HL-60 (cell line): ENCODE measurements around the gene RAB12.

Experiments
- DNase-seq, 2 experiments: peaks; one replicate each; pipeline ENCODE4 v3.0.0-alpha.2; 2010 to 2020; ENCODE audit warnings: low read depth in 1 of 2, low spot score in 1 of 2
- H3K27ac ChIP-seq: fragments of 250-450 bp; sonication (Bioruptor Pico); replicated peaks from 2 replicates; pipeline ENCODE4 v1.5.1; 2020; ENCODE audit warnings: mild to moderate bottlenecking, moderate library complexity
- H3K27me3 ChIP-seq: fragments of 250-450 bp; sonication (Bioruptor Pico); 2 replicates; pipeline ENCODE4 v1.5.1; 2021; ENCODE audit warnings: mild to moderate bottlenecking, moderate library complexity; ENCODE audit not compliant: insufficient read depth, poor library complexity, severe bottlenecking
- H3K4me3 ChIP-seq: replicated peaks from 2 replicates; pipeline ENCODE4 v1.5.1; 2011; ENCODE audit warnings: mild to moderate bottlenecking, control low read depth, low read length; ENCODE audit not compliant: insufficient read depth
- GABPA ChIP-seq: IDR thresholded peaks from 2 replicates; pipeline ENCODE4 v1.6.1; 2012; ENCODE audit warnings: low read depth
- POLR2AphosphoS5 ChIP-seq: IDR thresholded peaks from 2 replicates; pipeline ENCODE4 v1.6.1; 2012; ENCODE audit warnings: low read depth
- SPI1 ChIP-seq: IDR thresholded peaks from 2 replicates; pipeline ENCODE4 v1.6.1; 2012; ENCODE audit warnings: low read depth, mild to moderate bottlenecking, borderline replicate concordance
- long read RNA-seq: library from polyadenylated mRNA; unstranded; transcript quantifications from one replicate; pipeline ENCODE4 v2.0.0, GENCODE V29; 2020
- TF ChIP-seq, protein P1 (sequence below): IDR thresholded peaks from one replicate; pipeline ENCODE4 v1.5.1; 2011; ENCODE audit warnings: low read length, control low read depth, inconsistent platforms; ENCODE audit not compliant: insufficient read depth
- TF ChIP-seq, protein P2 (sequence below): IDR thresholded peaks from 2 replicates; pipeline ENCODE4 v1.6.1; 2012; ENCODE audit warnings: low read depth; ENCODE audit not compliant: insufficient replicate concordance

Gene RAB12, protein sequence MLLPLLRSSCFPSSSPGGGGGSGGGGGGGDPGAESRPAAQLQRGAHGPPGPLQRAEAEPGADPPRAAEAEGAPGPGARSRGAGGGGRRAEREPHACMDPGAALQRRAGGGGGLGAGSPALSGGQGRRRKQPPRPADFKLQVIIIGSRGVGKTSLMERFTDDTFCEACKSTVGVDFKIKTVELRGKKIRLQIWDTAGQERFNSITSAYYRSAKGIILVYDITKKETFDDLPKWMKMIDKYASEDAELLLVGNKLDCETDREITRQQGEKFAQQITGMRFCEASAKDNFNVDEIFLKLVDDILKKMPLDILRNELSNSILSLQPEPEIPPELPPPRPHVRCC
- long read RNA-seq, partial matches to known transcripts, result 0 of 1 reads
- long read RNA-seq, other reads (novel, unspliced or antisense), result 1 of 1 reads

DNA sequence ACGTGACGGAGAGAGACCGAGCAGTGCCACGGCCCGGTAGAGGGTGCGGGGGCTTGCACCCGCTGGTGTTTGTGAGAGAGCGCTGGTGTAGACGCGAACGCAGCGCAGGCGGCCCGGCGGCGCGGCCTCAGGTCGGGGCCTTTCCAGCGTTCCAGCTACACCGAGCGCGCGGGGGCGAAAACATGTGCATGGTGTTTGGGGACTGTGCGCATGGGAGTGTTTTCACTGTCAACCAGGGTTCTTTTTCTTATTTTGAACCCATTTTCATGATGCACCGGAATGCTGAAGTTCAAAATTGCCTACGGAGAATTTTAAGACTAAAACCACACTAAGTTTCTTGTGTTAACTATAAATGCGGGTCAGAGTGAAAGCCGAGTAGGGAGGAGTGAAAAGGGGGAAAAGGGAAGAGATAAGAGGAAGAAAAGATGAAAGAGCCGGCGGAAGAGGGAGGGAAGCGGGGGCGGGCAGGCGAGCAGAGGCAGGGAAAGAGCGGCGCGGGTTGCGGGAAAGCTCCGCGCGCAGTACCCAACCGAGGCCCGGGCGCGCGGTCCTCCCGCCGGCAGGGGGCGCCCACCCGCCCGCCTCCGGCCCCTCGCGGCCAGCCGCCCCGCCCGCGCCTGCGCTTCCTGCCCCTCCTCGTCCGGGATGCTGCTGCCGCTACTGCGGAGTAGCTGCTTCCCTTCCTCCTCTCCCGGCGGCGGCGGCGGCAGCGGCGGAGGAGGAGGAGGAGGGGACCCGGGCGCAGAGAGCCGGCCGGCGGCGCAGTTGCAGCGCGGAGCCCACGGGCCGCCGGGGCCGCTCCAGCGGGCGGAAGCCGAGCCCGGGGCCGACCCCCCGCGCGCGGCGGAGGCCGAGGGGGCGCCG, at the start of gene RAB12:
TSS of gene RAB12 (plus strand) at position 643 of the 864 bp plus-strand sequence. CDS start at position 646, 3 bp downstream.
- peak; percentile 77 to 89 for DNase-seq
- TF ChIP-seq, protein P1, sequence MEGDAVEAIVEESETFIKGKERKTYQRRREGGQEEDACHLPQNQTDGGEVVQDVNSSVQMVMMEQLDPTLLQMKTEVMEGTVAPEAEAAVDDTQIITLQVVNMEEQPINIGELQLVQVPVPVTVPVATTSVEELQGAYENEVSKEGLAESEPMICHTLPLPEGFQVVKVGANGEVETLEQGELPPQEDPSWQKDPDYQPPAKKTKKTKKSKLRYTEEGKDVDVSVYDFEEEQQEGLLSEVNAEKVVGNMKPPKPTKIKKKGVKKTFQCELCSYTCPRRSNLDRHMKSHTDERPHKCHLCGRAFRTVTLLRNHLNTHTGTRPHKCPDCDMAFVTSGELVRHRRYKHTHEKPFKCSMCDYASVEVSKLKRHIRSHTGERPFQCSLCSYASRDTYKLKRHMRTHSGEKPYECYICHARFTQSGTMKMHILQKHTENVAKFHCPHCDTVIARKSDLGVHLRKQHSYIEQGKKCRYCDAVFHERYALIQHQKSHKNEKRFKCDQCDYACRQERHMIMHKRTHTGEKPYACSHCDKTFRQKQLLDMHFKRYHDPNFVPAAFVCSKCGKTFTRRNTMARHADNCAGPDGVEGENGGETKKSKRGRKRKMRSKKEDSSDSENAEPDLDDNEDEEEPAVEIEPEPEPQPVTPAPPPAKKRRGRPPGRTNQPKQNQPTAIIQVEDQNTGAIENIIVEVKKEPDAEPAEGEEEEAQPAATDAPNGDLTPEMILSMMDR, result no peak
- peak; percentile 65; the same call in 1 of the 2 replicates for TF ChIP-seq GABPA
- TF ChIP-seq SPI1, result peak; percentile 32; the same call in 1 of the 2 replicates
- peak; percentile 62; the same call in 1 of the 2 replicates for TF ChIP-seq POLR2AphosphoS5
- TF ChIP-seq, protein P2, sequence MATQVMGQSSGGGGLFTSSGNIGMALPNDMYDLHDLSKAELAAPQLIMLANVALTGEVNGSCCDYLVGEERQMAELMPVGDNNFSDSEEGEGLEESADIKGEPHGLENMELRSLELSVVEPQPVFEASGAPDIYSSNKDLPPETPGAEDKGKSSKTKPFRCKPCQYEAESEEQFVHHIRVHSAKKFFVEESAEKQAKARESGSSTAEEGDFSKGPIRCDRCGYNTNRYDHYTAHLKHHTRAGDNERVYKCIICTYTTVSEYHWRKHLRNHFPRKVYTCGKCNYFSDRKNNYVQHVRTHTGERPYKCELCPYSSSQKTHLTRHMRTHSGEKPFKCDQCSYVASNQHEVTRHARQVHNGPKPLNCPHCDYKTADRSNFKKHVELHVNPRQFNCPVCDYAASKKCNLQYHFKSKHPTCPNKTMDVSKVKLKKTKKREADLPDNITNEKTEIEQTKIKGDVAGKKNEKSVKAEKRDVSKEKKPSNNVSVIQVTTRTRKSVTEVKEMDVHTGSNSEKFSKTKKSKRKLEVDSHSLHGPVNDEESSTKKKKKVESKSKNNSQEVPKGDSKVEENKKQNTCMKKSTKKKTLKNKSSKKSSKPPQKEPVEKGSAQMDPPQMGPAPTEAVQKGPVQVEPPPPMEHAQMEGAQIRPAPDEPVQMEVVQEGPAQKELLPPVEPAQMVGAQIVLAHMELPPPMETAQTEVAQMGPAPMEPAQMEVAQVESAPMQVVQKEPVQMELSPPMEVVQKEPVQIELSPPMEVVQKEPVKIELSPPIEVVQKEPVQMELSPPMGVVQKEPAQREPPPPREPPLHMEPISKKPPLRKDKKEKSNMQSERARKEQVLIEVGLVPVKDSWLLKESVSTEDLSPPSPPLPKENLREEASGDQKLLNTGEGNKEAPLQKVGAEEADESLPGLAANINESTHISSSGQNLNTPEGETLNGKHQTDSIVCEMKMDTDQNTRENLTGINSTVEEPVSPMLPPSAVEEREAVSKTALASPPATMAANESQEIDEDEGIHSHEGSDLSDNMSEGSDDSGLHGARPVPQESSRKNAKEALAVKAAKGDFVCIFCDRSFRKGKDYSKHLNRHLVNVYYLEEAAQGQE, result peak; percentile 1
- Histone ChIP-seq H3K4me3 (peak within 1 kb of the TSS; percentile 72), H3K27ac (peak within 1 kb of the TSS; percentile 65), H3K27me3 (no peaks in the 10 kb centered on the region)

DNA sequence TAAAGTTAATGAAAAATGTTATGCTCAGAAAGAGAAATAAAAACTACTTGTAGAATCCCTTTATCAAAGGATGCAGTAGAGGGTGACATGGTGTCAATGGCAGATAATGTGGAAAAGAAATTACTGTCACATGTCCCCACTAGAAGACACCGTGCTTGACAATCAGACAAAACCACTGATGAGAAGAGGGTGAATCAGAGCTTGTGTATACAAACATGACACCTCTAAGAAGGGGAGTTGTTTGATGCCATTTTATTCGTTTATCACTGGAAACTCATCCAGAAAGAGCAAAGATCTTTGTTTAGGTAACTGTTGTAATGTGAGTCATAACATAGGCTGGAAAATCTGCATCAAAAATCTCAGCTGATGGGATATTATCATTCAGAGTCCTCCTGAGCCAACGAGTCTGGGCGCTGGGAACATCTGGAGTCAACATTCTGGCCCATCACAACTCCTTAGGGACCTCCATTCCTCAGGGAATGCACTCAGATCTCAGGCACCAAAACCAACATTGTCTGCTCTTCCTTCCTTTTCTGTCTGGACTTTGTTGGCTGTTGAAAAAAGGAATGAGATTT, 49.5 kb upstream of the RAB12 start:
- Histone ChIP-seq H3K27ac (no peak overlapping the region), H3K27me3 (peaks cover 2% of the 10 kb centered on the region), H3K4me3 (no peak overlapping the region)
- TF ChIP-seq, protein P1, result no peak
- no peak for TF ChIP-seq SPI1
- TF ChIP-seq POLR2AphosphoS5, result no peak
- TF ChIP-seq, protein P2, result no peak
- no peak for TF ChIP-seq GABPA
- no peak for DNase-seq

DNA sequence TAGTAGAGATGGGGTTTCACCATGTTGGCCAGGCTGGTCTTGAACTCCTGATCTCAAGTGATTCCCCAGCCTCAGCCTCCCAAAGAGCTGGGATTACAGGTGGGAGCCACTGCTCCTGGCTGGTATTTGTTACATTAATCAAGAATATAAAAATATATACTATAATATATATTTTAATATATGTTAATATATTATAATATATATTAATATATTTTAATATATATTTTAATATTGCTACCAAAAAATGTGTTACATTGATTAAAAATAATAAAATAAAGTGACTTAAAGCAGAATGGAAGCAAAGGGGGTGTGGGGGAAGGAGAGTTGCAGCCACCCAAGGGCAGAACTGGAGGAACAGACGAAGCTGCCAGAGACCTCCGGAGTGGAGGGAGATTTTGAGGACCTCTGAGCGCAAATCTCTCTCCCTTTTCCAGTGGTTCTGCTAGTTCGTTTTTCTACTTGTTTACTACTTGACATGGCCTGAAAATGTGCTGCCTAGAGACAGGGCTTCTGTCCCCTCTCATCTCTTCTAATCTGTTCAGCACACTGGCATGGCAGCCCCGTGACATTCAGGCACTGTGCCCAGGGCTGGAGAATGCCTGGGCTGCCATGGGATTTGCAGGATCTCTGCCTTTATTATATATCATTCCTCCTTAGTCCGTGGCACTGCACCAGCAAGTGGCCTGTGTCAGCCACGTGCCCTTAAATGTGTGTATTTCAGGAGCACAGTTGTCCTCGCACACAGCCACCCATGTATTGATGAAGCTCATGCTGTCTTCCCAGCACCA, 47.9 kb upstream of the RAB12 start:
- Histone ChIP-seq H3K27ac (no peak overlapping the region), H3K4me3 (no peak overlapping the region), H3K27me3 (peaks cover 6% of the 10 kb centered on the region)
- no peak for TF ChIP-seq GABPA
- TF ChIP-seq, protein P1, result no peak
- TF ChIP-seq SPI1, result no peak
- TF ChIP-seq POLR2AphosphoS5, result no peak
- TF ChIP-seq, protein P2, result no peak
- no peak for DNase-seq
